ENCODE results near the gene CCDC138.

Gene CCDC138

DNA sequence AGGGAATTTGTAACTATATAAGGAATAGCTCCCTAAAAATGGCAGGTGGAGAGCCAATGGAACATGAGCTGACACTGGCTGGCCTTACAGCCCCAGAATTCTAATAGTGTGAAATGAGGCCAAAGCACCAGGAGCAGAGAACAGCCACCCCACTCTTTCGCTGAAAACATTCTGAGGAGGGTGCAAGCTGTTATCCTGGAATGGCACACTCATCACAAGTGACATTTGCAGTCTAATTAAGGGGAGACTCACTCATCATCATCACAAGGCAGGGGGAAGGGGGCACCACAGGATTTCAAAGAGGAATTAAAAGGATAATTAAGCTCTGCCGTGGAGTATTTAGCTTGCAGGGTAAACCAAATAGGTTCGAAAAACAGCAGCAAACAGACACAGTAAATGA lies 108.2 kb downstream of the CCDC138 start:
- DNase-seq (ENCODE audit: low read depth in 2 of 2, low spot score in 1 of 2): no peak

DNA sequence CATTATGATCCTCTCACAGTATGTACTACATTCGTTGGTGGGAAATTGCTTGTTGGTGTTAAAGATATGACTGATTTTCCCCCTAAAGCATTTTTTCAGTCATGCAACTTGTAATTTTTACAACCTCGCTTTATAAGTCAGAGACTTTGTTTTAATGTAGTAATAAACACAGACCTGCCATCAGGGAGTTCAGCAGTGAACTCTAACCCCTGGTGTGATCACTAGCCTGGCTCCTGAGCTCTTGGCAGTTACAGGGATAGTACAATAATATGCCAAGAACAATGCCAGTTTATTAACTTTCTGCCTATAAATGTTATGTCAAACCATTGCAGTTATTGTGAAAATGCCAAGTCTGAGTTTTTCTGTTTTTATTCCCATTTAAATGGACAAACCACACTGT lies 108.6 kb downstream of the CCDC138 start:
- no peak for DNase-seq (ENCODE audit: low read depth in 2 of 2, low spot score in 1 of 2)

DNA sequence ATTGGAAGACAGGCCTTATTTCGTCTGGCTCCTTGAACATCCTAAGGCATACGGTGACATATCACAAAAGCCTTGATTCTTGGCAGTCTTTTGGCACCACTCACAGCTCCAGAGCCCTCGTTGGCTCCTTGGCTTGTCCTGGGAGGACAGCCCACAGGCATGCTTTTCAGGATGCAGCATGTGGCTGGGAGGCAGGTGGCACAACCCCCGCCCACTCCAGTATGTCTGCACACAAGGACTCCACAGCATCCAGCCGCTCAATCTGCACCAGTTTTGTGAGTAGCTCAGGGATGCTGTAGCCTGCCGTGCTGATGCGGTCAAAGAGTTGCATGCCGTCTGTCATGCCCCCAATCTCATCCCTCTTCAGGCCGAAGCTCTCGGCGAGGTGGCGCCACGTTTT lies 110.2 kb downstream of the CCDC138 start:
- DNase-seq (ENCODE audit: low read depth in 2 of 2, low spot score in 1 of 2): no peak

DNA sequence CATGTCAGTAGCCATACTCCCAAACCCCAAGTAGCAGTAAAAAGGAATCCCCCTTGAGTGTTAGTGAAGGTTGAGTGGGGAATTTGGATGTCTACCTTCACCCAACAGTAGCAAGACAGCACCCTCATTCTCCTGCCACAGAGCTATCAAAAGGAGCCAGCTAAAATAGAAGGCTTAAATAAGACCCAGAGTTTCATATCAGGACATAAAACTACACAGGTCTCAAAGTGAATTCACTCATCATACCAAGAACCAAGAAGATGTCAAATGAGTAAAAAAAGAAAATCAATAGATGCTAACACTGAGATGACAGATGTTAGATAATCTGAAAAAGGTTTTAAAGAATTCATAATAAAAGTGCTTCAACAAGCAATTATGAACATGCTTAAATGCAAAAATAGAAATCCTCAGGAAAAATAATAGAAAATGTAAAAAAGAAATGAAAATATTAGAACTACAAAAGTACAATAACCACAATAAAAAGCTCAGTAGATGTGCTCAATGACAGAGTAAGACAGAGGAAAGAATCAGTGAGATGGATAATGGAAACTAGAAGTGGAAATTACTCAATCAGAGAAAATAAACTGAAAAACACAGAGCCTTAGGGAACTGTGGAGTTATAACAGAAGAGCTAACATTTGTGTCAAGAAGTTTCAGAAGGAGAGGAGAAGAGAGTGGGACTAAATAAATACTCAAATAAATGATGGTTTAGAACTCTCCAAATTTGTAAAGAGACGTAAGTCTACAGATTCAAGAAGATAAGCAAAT lies 111.9 kb downstream of the CCDC138 start:
- no peak for DNase-seq (ENCODE audit: low read depth in 2 of 2, low spot score in 1 of 2)

DNA sequence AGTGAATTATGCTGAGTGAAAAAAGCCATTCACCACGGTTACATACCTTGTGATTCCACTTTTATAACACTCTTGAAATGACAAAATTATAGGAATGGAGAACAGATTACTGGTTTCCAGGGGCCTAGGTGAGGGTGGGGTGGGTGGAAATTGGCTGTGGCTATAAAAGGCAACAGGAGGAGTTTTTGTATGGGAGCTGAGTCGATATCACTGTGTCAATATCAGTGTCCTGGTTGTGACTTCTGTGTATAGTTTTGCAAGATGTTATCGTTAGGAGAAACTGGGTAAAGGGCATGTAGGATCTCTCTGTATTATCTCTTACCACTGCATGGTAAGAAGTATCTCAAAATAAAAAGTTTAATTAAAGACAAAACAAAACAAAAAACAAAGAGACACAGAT lies 118.1 kb downstream of the CCDC138 start:
- no peak for DNase-seq (ENCODE audit: low read depth in 2 of 2, low spot score in 1 of 2)

DNA sequence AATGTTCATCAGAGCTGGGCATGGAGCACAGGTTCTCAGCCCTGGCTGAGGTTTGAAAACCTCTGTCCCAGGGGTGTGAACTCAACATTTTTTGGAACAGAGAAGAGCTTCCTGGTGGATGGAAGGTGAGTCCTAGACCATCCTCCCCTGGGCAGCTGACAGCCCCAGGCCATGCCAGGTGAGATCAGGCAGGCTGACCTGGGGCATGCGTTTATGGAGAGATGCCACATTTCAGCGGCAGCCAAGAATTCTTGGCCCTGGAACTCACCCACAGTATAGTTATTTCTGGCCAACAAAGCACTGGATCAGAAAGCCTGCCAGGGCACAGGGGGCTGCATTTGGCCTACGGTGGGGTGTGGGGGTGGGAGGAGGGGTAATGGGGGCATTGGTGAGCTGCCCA lies 118.6 kb downstream of the CCDC138 start:
- DNase-seq (ENCODE audit: low read depth in 2 of 2, low spot score in 1 of 2): no peak

DNA sequence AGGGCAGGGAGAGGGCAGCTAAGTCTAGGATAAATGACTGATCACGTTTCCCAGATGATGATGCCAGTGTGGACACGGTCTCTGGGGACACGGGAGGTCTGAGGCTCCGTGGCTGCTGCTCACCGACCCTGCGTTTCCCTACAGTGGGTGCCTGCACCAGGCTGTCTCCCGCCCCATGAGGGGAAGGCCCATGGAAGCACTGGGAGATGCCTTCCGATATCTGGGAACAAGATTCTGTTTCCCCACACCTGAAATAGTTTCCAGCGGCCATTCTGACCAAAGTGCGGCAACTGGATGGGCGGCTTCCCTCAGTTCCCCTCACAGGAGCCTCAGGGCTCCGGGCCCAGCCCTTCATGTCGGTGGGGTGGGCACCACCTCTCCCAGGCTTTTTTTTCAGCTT lies 119.3 kb downstream of the CCDC138 start:
- no peak for DNase-seq (ENCODE audit: low read depth in 2 of 2, low spot score in 1 of 2)

DNA sequence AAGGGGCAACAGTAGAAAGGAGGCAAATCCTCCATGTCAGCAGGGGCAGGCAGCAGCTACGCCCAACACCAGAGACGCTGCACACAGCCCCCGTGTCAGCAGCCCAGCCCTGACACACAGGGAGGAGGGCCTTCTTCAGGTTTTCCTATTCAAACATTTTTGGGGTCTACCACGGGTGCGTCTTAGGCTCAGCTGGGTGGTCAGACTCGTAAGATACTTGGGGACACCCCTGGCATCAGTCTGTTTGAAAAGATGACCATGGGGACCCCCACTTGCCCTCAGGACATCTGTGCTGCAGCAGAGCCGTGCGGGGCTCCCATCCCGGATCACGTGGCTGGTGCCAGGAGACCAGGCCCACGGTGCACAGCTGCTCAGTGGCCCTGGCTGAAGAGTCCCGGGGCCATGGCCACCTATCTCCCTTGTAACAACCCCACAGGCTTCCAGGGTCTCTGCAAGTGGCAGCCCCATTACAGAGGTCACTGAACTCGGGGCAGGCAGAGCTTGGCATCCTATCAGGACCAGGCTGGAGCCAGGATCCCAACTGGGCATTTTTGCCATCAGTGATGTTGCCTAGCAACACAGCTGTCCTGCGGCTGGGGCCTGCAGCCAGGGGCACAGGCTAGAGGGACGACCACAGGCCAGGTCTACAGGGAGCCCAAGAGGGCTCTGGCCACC lies 120.0 kb downstream of the CCDC138 start:
- no peak for DNase-seq (ENCODE audit: low read depth in 2 of 2, low spot score in 1 of 2)

DNA sequence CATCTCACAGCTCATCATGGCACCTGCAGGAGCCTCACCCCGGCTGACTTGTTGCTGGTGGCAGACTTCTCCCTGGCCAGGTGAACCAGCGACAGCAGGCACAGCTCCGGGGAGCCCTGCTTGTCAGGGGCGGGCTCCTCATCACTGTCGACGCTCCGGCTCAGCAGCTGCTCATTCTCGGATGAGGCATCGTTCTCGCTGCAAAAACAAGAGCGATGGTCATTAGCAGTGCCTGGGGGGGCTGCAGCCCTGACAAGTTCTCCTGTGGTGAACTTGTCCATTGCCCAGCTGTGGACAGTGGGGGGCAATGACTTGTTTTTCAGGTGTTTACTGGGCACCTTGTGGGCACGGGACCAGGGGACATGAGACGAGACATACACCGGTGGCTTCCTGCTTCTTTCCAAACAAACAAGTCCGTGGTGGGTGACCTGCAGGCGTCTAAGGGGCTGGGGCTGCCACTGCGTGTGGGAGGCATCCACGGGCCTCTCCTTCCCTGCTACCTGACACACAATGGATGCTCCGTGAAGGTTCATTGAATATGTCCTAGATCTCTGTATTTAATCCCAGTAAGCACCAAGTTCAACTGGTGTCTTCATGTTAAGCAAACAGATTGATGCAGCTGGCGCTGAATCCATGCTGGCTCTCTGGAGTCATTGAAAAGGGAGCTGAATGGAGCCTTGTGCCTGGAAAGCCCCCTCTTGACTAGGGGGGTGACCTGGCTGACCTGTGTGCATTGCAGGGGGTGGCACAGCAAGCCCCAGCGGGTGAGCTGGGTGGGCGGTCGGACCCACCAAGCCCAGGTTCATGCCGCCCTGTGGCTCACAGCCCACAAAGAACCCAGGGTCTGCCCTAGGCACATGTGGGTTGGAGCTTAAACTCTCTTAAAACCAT lies 121.5 kb downstream of the CCDC138 start:
- DNase-seq (ENCODE audit: low read depth in 2 of 2, low spot score in 1 of 2): no peak

DNA sequence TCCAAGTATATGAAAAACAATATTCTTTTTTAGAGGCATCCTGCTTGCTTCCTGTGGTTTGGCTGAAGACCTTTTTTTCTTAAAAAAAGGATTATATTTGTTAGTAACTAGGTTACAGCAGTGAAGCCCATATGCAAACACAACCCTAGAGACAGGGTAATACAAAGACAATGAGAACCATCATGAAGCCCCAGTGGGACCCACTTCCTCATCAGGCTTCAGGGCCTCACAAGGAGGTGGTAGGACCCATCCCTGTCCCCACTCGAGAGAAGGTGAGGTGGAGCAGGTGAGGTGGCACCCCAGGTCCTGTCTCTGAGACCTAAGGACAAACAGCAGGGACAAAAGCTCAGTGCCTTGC lies 122.1 kb downstream of the CCDC138 start:
- no peak for DNase-seq (ENCODE audit: low read depth in 2 of 2, low spot score in 1 of 2)

DNA sequence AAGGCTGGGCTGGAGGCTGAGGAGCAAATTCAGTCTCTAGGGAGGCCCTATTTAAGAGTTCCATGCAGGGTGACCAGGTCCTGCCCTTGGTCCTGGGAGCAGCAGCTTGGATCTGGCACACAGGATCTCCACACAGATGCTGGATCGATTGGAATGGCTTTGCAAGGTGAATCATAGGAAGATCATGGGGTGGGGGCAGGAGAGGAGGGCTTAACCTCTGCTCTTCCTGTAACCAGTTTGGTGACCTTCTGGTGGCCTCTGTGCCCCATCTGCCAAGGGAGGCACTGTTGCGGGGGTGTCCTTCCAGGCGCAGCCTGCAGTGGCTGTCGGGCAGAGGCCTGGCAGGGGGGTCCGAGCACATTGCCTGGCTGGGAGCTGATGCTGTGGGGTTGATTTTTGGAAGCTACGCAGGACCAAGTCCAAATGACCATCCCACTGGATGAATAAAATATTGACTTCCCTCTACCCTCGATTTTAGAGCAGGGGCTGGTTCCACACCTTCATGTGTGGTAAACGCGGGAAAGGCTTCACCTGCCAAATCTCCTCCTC lies 122.8 kb downstream of the CCDC138 start:
- DNase-seq (ENCODE audit: low read depth in 2 of 2, low spot score in 1 of 2): no peak

DNA sequence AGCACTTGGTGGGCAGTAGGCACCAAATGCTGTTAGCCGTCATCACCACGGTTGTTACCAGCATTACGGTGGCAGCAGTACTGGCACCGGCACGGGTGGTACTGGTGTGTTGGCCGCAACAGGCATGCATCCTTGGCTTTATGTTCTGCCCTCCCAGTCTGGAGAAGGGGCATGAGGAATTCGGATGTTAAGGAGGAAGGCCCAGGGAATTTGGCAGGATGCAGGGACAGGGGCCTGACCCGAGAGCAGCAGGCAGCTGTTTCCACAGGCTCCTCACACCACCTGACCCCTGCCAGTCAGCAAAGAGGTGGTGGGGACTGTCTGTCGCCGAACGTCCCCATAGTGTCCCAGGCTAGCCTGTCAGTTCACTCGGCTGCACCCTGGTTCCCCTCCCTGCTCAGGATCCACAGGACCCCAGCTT lies 123.5 kb downstream of the CCDC138 start:
- DNase-seq (ENCODE audit: low read depth in 2 of 2, low spot score in 1 of 2): no peak

DNA sequence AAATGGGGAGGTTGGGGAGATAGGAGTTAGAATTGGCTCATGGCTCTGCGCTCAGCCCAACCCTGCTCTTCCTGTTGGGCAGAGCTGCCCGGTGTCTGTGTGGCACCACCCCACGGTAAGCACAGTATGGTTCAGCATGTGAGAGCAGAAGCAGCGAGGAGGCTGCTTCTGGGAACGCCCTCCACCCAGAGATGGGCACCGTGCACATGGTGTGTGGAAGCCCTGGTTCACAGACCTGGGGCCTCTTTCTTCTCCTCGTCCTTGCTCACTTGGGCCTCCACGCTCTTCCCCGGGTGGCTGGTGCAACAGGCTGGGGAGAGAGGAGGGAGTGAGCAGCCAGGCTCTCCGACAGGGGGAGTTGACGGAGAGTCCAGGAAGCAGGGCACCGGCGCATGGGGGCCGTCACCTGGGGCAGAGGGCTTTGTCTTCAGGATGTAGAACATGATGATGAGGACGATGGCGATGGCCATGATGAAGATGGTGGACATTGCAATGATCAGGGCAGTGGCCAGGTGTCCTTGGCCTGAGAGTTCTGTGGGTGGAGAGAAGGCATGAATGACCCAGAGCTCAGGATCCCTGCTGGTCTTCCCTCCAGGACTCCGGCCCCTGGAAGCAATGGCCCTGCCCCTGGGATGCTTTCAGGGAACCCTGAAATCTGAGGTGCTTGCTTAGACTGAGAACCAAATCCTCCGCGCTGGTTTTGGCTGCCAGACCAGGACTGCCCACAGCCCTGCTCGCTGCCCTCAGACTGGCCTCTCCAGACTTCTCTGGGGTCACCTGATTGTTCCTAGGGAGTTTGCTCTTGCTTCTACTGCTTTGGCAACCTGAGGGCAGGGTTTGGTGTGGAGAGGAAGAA lies 124.2 kb downstream of the CCDC138 start:
- DNase-seq (ENCODE audit: low read depth in 2 of 2, low spot score in 1 of 2): no peak

DNA sequence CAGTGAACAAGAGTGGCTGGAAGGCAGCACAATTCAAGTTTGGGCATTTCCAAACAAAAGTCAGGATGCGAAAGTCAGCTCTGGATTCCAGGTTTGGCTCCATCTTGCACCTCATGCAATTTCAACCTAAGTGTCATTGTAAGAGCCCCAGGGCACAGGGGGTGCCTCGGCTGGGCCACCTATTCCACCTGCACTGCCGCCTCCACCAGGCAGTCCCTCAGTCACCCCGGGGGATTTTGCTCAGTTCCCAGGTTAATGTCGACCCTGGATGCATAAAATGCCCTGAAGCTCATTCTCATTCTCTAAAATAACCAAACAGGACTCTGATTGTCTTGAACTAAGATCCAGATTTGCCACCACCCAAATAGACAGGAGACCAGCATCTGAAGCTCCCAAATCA lies 124.8 kb downstream of the CCDC138 start:
- DNase-seq (ENCODE audit: low read depth in 2 of 2, low spot score in 1 of 2): no peak

DNA sequence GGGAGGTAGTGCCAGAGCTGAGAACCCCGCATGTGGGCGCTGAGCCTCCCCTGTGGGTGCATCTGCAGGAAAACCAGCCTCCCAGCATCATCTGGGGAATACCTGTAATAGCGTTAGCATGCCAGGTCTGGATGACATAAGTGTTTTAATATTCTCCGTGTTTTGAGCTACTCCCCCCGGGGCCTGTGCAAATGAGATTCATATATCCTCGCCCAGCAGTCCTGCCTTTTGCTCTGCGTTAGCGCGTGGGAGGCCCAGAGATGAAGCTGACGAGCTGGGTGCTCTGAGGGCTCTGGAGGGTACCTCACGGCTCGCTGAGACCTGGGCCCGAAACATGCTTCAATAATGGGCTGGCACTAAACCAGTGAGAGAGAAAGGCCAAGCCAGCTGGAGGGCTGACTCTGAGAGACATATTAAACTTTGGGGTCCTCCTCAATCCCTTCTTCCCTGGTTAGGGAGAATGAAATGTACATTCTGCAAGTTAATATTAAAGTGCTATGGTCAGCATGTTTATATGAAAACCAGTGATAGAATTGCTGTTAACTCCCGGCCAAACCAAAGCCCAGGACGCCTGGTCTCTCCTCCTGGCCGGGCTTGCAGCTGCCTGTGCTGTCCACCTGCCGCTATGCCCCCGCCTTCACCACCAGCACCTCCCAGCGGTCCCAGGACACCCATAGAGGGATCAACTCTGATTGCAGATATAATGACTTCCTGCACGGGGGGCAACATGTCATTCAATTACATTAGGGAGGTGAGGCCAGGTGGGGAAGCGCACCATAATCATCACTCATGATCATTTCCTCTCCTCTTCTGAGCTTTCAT lies 125.4 kb downstream of the CCDC138 start:
- no peak for DNase-seq (ENCODE audit: low read depth in 2 of 2, low spot score in 1 of 2)

DNA sequence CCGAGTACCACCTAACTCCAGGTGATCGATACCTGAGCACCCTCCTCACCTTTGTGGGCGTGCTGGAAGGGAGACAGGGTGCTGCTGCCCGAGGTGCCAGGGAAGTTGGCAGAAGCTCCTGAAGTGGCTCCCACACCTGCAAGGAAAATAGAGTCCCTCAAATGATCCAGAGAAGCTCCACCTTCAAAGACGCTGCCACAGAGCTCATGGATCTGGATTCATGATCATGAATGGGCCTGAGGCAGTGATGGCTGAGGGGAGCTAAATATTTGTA lies 126.0 kb downstream of the CCDC138 start:
- no peak for DNase-seq (ENCODE audit: low read depth in 2 of 2, low spot score in 1 of 2)

DNA sequence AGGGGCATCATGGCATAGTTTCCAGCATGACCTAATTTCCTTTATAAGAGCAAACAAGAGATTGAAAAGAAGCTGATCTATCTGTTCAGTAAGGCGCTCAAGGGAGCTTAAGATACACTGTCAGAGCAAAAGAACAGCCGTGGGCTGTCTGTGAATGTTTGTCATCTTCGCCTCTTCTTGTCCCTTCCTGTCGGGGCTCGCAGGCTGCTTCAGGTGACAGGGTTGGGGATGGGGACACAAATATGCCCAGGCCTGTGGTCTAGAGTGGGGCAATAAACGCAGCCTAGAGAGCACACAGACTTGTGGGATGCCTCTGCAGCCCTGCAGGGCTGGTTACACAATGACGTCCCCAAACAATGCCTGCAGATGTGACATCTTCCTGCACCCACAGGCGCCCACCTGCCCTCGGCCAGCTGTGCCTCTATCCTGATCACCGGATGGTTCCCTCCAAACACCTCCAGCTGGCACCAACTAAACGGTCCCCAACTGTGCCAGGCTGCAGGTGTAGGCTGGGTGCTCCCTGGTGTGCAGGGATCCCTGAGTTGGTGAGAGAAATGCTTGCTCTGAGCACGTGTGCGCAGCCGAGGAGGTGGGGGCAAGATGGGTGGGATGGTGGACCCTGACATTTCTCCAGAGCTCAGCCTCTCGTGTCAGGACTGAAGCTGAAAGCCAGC lies 129.7 kb downstream of the CCDC138 start:
- DNase-seq (ENCODE audit: low read depth in 2 of 2, low spot score in 1 of 2): no peak

DNA sequence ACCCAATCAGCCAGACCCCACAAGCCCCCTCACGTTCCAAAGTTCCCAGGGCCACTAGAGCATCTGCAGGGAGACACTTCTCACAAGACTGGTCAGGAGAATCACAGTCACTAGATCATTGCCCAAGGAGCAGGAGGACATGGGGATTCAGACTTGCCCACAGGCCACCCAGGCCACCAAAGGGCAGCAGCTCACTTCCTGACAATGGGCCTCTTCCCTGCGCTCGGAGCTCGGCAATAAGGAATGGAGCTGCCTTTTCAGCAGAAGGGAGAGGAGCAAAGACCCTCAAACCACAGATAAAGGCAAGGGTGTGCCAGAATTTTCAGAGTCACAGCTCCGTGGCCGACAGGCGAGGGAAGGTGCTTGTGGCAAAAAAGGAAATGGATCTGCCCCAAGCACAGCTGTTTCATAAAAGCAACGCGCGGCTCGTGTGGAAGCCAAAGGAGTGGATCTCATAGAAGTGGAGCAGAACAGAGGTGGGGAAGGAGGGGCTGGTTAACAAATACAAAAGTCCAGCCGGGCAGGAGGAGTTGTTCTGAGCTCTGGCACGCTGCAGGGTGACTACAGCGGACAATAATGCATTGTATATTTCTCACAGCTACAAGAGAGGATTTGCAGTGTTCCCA lies 130.3 kb downstream of the CCDC138 start:
- DNase-seq (ENCODE audit: low read depth in 2 of 2, low spot score in 1 of 2): no peak

DNA sequence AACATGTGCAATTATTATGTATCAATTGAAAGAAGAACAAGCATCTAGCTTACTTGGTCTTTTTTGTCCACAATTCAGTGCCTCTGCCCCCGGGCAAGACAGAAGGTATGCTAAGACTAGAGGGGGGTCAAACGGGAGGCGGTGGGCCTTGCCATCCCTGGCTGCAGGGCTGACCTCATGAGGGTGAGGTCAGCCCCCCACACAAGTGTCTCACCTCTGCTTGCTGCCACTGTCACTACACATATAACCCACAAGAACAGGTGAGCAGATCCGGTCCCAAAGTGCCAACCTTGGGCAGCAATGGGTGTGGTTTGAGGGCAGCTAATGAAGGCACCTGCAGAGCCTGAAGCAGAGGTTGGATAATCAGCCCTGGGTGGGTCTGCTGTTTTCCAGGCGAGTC lies 131.0 kb downstream of the CCDC138 start:
- no peak for DNase-seq (ENCODE audit: low read depth in 2 of 2, low spot score in 1 of 2)
